Tibial nerve (tissue), 4 donors: ENCODE data around the gene MEOX2. TPM values are rescaled to one million over a fixed set of nuclear protein-coding genes. Genes with fewer than 3 reads are reported as not detected.

ENCODE experiments used
- DNase-seq, 2 donors: peaks; one replicate each; pipeline ENCODE4 v3.0.0-alpha.2; 2019; ENCODE audit warnings: low spot score in 2 of 2
- H3K27ac ChIP-seq, 4 donors: fragments of 200-600 bp; sonication (generic) in 3 of 4; one replicate each; pipeline ENCODE4 v1.5.1; 2017 to 2019; ENCODE audit warnings: mild to moderate bottlenecking in 1 of 4
- H3K27me3 ChIP-seq, 2 donors: fragments of 200-600 bp; sonication (generic) in 1 of 2; one replicate each; pipeline versions ENCODE4 v1.5.1 to v1.6.0; 2017 to 2019
- H3K36me3 ChIP-seq, 3 donors: fragments of 200-600 bp; sonication (generic); one replicate each; pipeline ENCODE4 v1.5.1; 2018 to 2019
- H3K4me1 ChIP-seq, 4 donors: fragments of 200-600 bp; sonication (generic) in 3 of 4; one replicate each; pipeline ENCODE4 v1.5.1; 2017 to 2019
- H3K4me3 ChIP-seq, 4 donors: fragments of 200-600 bp; sonication (generic) in 3 of 4; one replicate each; pipeline ENCODE4 v1.5.1; 2017 to 2019; ENCODE audit warnings: mild to moderate bottlenecking in 1 of 4, moderate library complexity in 1 of 4
- H3K9me3 ChIP-seq, 4 donors: fragments of 200-600 bp; sonication (generic) in 3 of 4; one replicate each; pipeline ENCODE4 v1.5.1; 2017 to 2019
- CTCF ChIP-seq, 5 experiments: fragments of 200-600 bp in 3 of 5; fragments of 450-650 bp in 2 of 5; sonication (generic) in 3 of 5; IDR thresholded peaks; one replicate each; pipeline ENCODE4 v1.5.1; 2016 to 2019; ENCODE audit warnings: antibody characterized with exemption in 5 of 5, mild to moderate bottlenecking in 3 of 5, moderate library complexity in 2 of 5
- EP300 ChIP-seq, 2 donors: sonication (generic); formaldehyde crosslinking; IDR thresholded peaks; one replicate each; pipeline ENCODE4 v1.6.1; 2017; ENCODE audit warnings: antibody characterized with exemption in 2 of 2, mild to moderate bottlenecking in 1 of 2
- POLR2A ChIP-seq, 2 donors: fragments of 450-650 bp; IDR thresholded peaks; one replicate each; pipeline ENCODE4 v1.6.1; 2017; ENCODE audit warnings: antibody characterized with exemption in 2 of 2, mild to moderate bottlenecking in 2 of 2, moderate library complexity in 2 of 2
- WGBS, 2 donors: methylation state at CpG; one replicate each; pipeline ENCODE4 v1.1.5; 2018; 5-methylcytosine and 5-hydroxymethylcytosine counted together
- total RNA-seq, 4 donors: library from RNA; depleted of rRNA; stranded (reverse); fragments of >200 nt; gene quantifications; one replicate each; pipeline ENCODE4 v1.1.0, GENCODE V29; 2016

MEOX2 gene
- total RNA-seq, 4 donors from 2014 or later = 43.2 to 115 (median 104) TPM

DNA sequence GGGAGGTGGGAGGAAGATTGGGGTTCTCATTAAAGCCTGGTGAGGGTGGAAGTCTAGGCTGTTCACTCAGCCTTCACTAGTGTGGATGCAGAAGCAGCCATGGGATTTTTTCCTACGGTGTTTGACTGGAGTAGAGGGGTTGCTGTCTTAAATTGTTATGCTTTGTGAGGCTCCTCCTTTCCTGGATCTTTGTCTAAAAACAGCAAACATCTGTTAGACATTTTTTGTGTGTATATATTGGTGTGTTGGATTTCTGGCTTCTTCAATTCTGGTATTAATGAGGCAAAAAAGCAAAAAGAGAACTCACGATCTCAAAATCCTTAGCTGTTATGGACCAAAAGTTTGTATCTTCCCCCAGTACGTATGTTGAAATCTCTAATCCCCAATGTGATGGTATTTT lies 28.2 kb downstream of the MEOX2 start:
- Histone ChIP-seq H3K27ac (peak overlapping the region in 2 of 4 donors; percentile 49 to 61), H3K27me3 (no peaks in the 10 kb centered on the region), H3K36me3 (no peaks in the 10 kb centered on the region), H3K4me3 (no peak overlapping the region), H3K4me1 (peaks cover 0 to 23% (median 2%) of the 10 kb centered on the region in 4 donors), H3K9me3 (no peaks in the 10 kb centered on the region)
- no peak for DNase-seq
- no peak for TF ChIP-seq CTCF (IDR thresholded peaks at IDR 0.05)
- TF ChIP-seq POLR2A (IDR thresholded peaks at IDR 0.05) = no peak
- no peak for TF ChIP-seq EP300 (IDR thresholded peaks at IDR 0.05)
- 41 to 66% methylated on average over 3 of the region's 3 CpGs for whole genome bisulfite sequencing, 2 donors

DNA sequence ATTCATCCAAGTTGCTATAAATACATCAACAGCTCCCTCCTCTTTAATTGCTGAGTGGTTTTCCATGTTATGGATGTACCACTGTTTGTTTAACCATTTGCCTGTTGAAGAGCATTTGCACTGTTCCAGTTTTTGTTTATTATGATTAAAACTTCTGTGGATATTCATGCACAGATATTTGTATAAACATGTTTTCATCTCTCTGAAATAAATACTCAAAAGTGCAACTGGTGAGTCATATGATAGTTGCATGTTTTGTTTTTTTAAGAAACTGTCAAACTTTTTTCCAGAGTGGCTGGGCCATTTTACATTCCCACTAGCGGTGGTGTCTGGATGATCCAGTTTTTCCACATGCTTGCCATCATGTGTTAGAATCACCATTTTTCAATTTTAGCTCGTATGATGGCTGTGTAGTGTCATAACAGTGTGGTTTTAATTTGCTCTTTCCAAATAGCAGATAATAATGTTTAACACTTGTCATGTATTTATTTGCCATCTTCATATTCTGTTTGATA lies 33.6 kb downstream of the MEOX2 start:
- Histone ChIP-seq H3K4me1 (peaks cover 0 to 29% (median 0%) of the 10 kb centered on the region in 4 donors), H3K9me3 (no peaks in the 10 kb centered on the region), H3K27ac (peak overlapping the region in 2 of 4 donors; percentile 37 to 57), H3K36me3 (no peaks in the 10 kb centered on the region), H3K4me3 (no peak overlapping the region), H3K27me3 (no peaks in the 10 kb centered on the region)
- no peak for DNase-seq
- WGBS, 2 donors = 54 to 59% methylated on average over 2 of the region's 2 CpGs
- no peak for TF ChIP-seq POLR2A (IDR thresholded peaks at IDR 0.05)
- peak in 1 of 2 donors; percentile 36 for TF ChIP-seq EP300 (IDR thresholded peaks at IDR 0.05)

- TF ChIP-seq POLR2A (IDR thresholded peaks at IDR 0.05) = no peak
- no peak for TF ChIP-seq CTCF (IDR thresholded peaks at IDR 0.05)
- TF ChIP-seq EP300 (IDR thresholded peaks at IDR 0.05) = no peak
- whole genome bisulfite sequencing, 2 donors = 62 to 78% methylated on average over 1 of the region's 1 CpG
- Histone ChIP-seq H3K36me3 (no peaks in the 10 kb centered on the region), H3K9me3 (no peaks in the 10 kb centered on the region), H3K27me3 (no peaks in the 10 kb centered on the region), H3K27ac (peak overlapping the region in 2 of 4 donors; percentile 12 to 15), H3K4me3 (no peak overlapping the region), H3K4me1 (peaks cover 0 to 36% (median 0%) of the 10 kb centered on the region in 4 donors)
- no peak for DNase-seq
Observed at GRCh38 chr7:15651693-15652092, 34.8 kb downstream of the MEOX2 start.

- no peak overlapping the region for H3K4me3 ChIP-seq
- peaks cover 0 to 36% (median 0%) of the 10 kb centered on the region in 4 donors for H3K4me1 ChIP-seq
- no peak for DNase-seq
- no peaks in the 10 kb centered on the region for H3K9me3 ChIP-seq
- H3K36me3 ChIP-seq = no peaks in the 10 kb centered on the region
- TF ChIP-seq POLR2A (IDR thresholded peaks at IDR 0.05) (no peak), EP300 (IDR thresholded peaks at IDR 0.05) (no peak), CTCF (IDR thresholded peaks at IDR 0.05) (no peak)
- peak overlapping the region in 1 of 4 donors; percentile 31 for H3K27ac ChIP-seq
- no peaks in the 10 kb centered on the region for H3K27me3 ChIP-seq
- 46 to 47% methylated on average over 4 of the region's 4 CpGs for WGBS, 2 donors
Observed at GRCh38 chr7:15650787-15651186, 35.7 kb downstream of the MEOX2 start.

DNA sequence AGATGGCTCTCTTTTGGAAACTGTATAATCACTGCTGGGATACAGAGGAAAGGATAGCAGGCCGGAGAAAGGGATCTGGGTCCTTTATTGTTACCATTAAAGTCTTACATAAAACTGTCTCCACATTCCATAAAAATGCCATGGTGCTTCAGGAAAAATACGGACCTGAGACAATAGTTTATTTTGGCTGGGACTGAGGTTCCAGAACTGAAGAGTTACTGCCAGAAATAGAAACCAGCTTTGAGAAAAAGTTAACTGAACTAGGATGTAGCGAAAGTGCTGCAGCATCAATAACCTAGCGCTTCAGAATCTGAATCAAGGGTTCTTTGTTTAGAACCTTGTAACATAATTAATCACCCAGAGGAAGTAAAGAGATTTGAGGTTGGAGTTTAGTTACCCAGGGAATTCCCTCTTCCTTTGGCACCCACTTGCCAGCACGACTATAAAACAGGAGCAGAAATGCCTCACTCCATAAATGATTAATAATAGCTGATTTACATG lies 38.0 kb downstream of the MEOX2 start:
- peaks cover 0 to 5% (median 0%) of the 10 kb centered on the region in 3 donors for H3K36me3 ChIP-seq
- no peaks in the 10 kb centered on the region for H3K9me3 ChIP-seq
- peaks cover 0 to 56% (median 0%) of the 10 kb centered on the region in 4 donors for H3K4me1 ChIP-seq
- TF ChIP-seq CTCF (IDR thresholded peaks at IDR 0.05) (no peak), POLR2A (IDR thresholded peaks at IDR 0.05) (no peak), EP300 (IDR thresholded peaks at IDR 0.05) (no peak)
- 12 to 17% methylated on average over 5 of the region's 5 CpGs for WGBS, 2 donors
- H3K27me3 ChIP-seq = no peaks in the 10 kb centered on the region
- H3K27ac ChIP-seq = peak overlapping the region in 3 of 4 donors; percentile 13 to 63 (median 60)
- no peak for DNase-seq
- H3K4me3 ChIP-seq = peak overlapping the region in 1 of 4 donors; percentile 27
